ENCODE results near the gene IGFBP1. TPM values are rescaled to one million over a fixed set of nuclear protein-coding genes. Genes with fewer than 3 reads are reported as not detected.
"Not testable (repeated sequence)": the region's sequence is repeated elsewhere in the genome, so short reads cannot be mapped to it uniquely, and the experiment has no call there.

The IGFBP1 gene
- total RNA-seq, 4 donors from 2014 or later = 0.48 TPM; not detected in 3

GRCh38 chr7:45927721-45928120 lies 39.4 kb downstream of the IGFBP1 start:
- WGBS = 92% methylated on average over 3 of the region's 3 CpGs
- Histone ChIP-seq H3K27me3 (peaks cover 3% of the 10 kb centered on the region), H3K27ac (no peak overlapping the region), H3K36me3 (no peaks in the 10 kb centered on the region), H3K4me1 (peaks cover 8% of the 10 kb centered on the region), H3K4me3 (no peak overlapping the region), H3K9me3 (no peaks in the 10 kb centered on the region)
- DNase-seq (ENCODE audit: low spot score in 2 of 2) = no peak
- no peak for TF ChIP-seq POLR2A (IDR thresholded peaks at IDR 0.05)
- TF ChIP-seq EP300 (IDR thresholded peaks at IDR 0.05) = no peak
- TF ChIP-seq CTCF (IDR thresholded peaks at IDR 0.05) = no peak
- TF ChIP-seq POLR2AphosphoS5 (IDR thresholded peaks at IDR 0.05) = no peak

- Histone ChIP-seq H3K27me3 (peaks cover 3% of the 10 kb centered on the region), H3K9me3 (no peaks in the 10 kb centered on the region), H3K4me1 (no peaks in the 10 kb centered on the region), H3K4me3 (no peak overlapping the region), H3K27ac (no peak overlapping the region), H3K36me3 (no peaks in the 10 kb centered on the region)
- TF ChIP-seq POLR2AphosphoS5 (IDR thresholded peaks at IDR 0.05) = no peak
- no peak for DNase-seq (ENCODE audit: low spot score in 2 of 2)
Observed at GRCh38 chr7:45930967-45931366, 42.7 kb downstream of the IGFBP1 start.

- Histone ChIP-seq H3K36me3 (no peaks in the 10 kb centered on the region), H3K4me3 (no peak overlapping the region), H3K27me3 (peaks cover 15% of the 10 kb centered on the region), H3K9me3 (no peaks in the 10 kb centered on the region), H3K4me1 (no peaks in the 10 kb centered on the region), H3K27ac (no peak overlapping the region)
- TF ChIP-seq POLR2AphosphoS5 (IDR thresholded peaks at IDR 0.05) (no peak), EP300 (IDR thresholded peaks at IDR 0.05) (no peak), POLR2A (IDR thresholded peaks at IDR 0.05) (no peak), CTCF (IDR thresholded peaks at IDR 0.05) (no peak)
- no peak for DNase-seq (ENCODE audit: low spot score in 2 of 2)
- 67% methylated on average over 3 of the region's 6 CpGs for WGBS
Observed at GRCh38 chr7:45937301-45937700, 49.0 kb downstream of the IGFBP1 start.

- DNase-seq (ENCODE audit: low spot score in 2 of 2) = no peak
- H3K36me3 ChIP-seq = no peaks in the 10 kb centered on the region
- no peak overlapping the region for H3K27ac ChIP-seq
- H3K4me1 ChIP-seq = no peaks in the 10 kb centered on the region
- H3K27me3 ChIP-seq = peaks cover 15% of the 10 kb centered on the region
- H3K9me3 ChIP-seq = no peaks in the 10 kb centered on the region
- H3K4me3 ChIP-seq = no peak overlapping the region
- TF ChIP-seq POLR2AphosphoS5 (IDR thresholded peaks at IDR 0.05) (no peak), POLR2A (IDR thresholded peaks at IDR 0.05) (no peak), EP300 (IDR thresholded peaks at IDR 0.05) (no peak), CTCF (IDR thresholded peaks at IDR 0.05) (no peak)
- WGBS = 93% methylated on average over 2 of the region's 2 CpGs
Observed at GRCh38 chr7:45937862-45938261, 49.6 kb downstream of the IGFBP1 start.

- 86% methylated on average over 22 of the region's 22 CpGs for WGBS
- no peak for DNase-seq (ENCODE audit: low spot score in 2 of 2)
- Histone ChIP-seq H3K4me3 (no peak overlapping the region), H3K36me3 (no peaks in the 10 kb centered on the region), H3K27ac (no peak overlapping the region), H3K9me3 (no peaks in the 10 kb centered on the region), H3K4me1 (no peaks in the 10 kb centered on the region), H3K27me3 (peaks cover 15% of the 10 kb centered on the region)
- TF ChIP-seq EP300 (IDR thresholded peaks at IDR 0.05) (no peak), POLR2A (IDR thresholded peaks at IDR 0.05) (no peak), POLR2AphosphoS5 (IDR thresholded peaks at IDR 0.05) (no peak), CTCF (IDR thresholded peaks at IDR 0.05) (no peak)
Observed at GRCh38 chr7:45938626-45939302, 50.5 kb downstream of the IGFBP1 start.

GRCh38 chr7:45939574-45939973 lies 51.3 kb downstream of the IGFBP1 start:
- Histone ChIP-seq H3K36me3 (no peaks in the 10 kb centered on the region), H3K27me3 (peaks cover 15% of the 10 kb centered on the region), H3K27ac (no peak overlapping the region), H3K4me3 (no peak overlapping the region), H3K9me3 (no peaks in the 10 kb centered on the region), H3K4me1 (no peaks in the 10 kb centered on the region)
- no peak for TF ChIP-seq POLR2A (IDR thresholded peaks at IDR 0.05)
- TF ChIP-seq CTCF (IDR thresholded peaks at IDR 0.05) = no peak
- TF ChIP-seq EP300 (IDR thresholded peaks at IDR 0.05) = no peak
- no peak for TF ChIP-seq POLR2AphosphoS5 (IDR thresholded peaks at IDR 0.05)
- WGBS = 90% methylated on average over 11 of the region's 11 CpGs
- DNase-seq (ENCODE audit: low spot score in 2 of 2) = no peak

- H3K4me3 ChIP-seq; H3K27ac ChIP-seq; H3K4me1 ChIP-seq; H3K9me3 ChIP-seq; DNase-seq (ENCODE audit: low spot score in 2 of 2); H3K36me3 ChIP-seq: not testable (repeated sequence)
- peaks cover 15% of the 10 kb centered on the region for H3K27me3 ChIP-seq
- WGBS = 87% methylated on average over 14 of the region's 14 CpGs
Observed at GRCh38 chr7:45940237-45940781, 52.0 kb downstream of the IGFBP1 start.
